Activated naive CD4-positive, alpha-beta T cell treated with anti-CD3 and anti-CD28 coated beads, Interleukin-2, amount 50 U/mL, for 24 hours (primary cell): ENCODE data around the gene DSC1.
"Not testable (repeated sequence)": the region's sequence is repeated elsewhere in the genome, so short reads cannot be mapped to it uniquely, and the experiment has no call there.

Source experiments
- H3K27ac Mint-ChIP-seq: one replicate; pipeline ENCODE4 v1.8.0; 2021; ENCODE audit warnings: mild to moderate bottlenecking, mixed read lengths
- H3K27me3 Mint-ChIP-seq: one replicate; pipeline ENCODE4 v1.8.0; 2021; ENCODE audit warnings: mixed read lengths
- H3K36me3 Mint-ChIP-seq: one replicate; pipeline ENCODE4 v1.8.0; 2021; ENCODE audit warnings: mixed read lengths
- H3K4me1 Mint-ChIP-seq: one replicate; pipeline ENCODE4 v1.8.0; 2021; ENCODE audit warnings: mixed read lengths
- H3K4me3 Mint-ChIP-seq: one replicate; pipeline ENCODE4 v1.8.0; 2021; ENCODE audit warnings: mild to moderate bottlenecking, mixed read lengths
- H3K9me3 Mint-ChIP-seq: one replicate; pipeline ENCODE4 v1.8.0; 2021; ENCODE audit warnings: mixed read lengths

DSC1 gene

GRCh38 chr18:31146809-31147208 is 15.8 kb downstream of the DSC1 start:
- Mint-ChIP-seq H3K9me3 (peaks cover 5% of the 10 kb centered on the region), H3K36me3 (peaks cover 5% of the 10 kb centered on the region), H3K27ac (no peak overlapping the region), H3K4me1 (no peaks in the 10 kb centered on the region), H3K27me3 (no peaks in the 10 kb centered on the region), H3K4me3 (no peak overlapping the region)

GRCh38 chr18:31143025-31143424 is 19.6 kb downstream of the DSC1 start:
- no peak overlapping the region for H3K27ac Mint-ChIP-seq
- peaks cover 5% of the 10 kb centered on the region for H3K9me3 Mint-ChIP-seq
- no peaks in the 10 kb centered on the region for H3K27me3 Mint-ChIP-seq
- H3K36me3 Mint-ChIP-seq, result peaks cover 6% of the 10 kb centered on the region
- H3K4me1 Mint-ChIP-seq, result no peaks in the 10 kb centered on the region
- H3K4me3 Mint-ChIP-seq, result no peak overlapping the region

DNA sequence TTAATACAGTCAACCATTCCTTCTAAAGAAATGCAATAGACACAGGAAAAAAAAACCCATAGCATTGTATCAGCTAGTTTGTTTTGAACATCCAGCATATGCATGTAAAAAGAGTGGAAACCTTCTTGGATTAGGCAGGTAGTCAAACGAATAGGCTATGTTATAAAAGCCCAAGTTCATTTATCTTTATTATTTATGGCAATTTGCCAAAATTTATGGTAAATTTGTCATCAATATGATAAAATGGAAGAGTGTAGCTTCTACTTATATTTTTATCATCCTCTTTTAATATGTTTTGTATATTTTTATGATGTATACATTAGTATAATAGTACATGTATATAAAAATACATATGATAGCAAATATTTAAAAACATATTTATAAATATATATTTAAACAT is 23.9 kb downstream of the DSC1 start:
- Mint-ChIP-seq H3K4me3 (no peak overlapping the region), H3K27ac (no peak overlapping the region), H3K27me3 (no peaks in the 10 kb centered on the region), H3K36me3 (peaks cover 1% of the 10 kb centered on the region), H3K4me1 (no peaks in the 10 kb centered on the region), H3K9me3 (no peaks in the 10 kb centered on the region)

DNA sequence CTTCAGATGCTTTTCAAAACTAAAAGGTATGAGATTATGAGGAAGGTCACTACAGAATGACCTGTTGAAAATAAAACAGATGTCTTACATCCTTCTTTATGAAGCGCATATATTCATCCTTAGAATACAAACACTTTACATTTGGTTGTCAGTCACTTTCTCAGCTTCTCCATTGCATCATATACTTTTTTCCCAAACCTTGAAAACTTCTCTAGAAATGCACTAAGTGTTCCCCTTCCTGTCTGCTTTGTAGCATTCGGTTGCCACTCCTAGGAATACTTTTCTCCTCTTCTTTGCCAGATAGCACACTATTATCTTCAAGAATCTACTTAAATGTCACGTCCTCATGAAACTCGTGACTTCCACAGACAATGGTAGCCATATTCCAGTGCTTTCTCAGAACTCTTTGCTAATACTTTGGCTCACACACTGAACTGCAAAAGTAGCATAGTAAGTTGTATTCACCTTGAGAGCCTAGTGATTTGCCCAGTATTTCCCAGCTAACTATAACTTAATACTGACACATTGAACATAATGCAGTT is 27.6 kb downstream of the DSC1 start:
- no peaks in the 10 kb centered on the region for H3K9me3 Mint-ChIP-seq
- no peaks in the 10 kb centered on the region for H3K27me3 Mint-ChIP-seq
- H3K27ac Mint-ChIP-seq, result no peak overlapping the region
- H3K4me1 Mint-ChIP-seq, result no peaks in the 10 kb centered on the region
- H3K36me3 Mint-ChIP-seq, result no peaks in the 10 kb centered on the region
- no peak overlapping the region for H3K4me3 Mint-ChIP-seq

GRCh38 chr18:31129398-31130115 is 33.1 kb downstream of the DSC1 start:
- Mint-ChIP-seq H3K36me3 (no peaks in the 10 kb centered on the region), H3K4me1 (peaks cover 3% of the 10 kb centered on the region), H3K27ac (no peak overlapping the region), H3K27me3 (no peaks in the 10 kb centered on the region), H3K9me3 (no peaks in the 10 kb centered on the region), H3K4me3 (no peak overlapping the region)

- Mint-ChIP-seq H3K4me1 (peaks cover 3% of the 10 kb centered on the region), H3K4me3 (no peak overlapping the region), H3K27me3 (no peaks in the 10 kb centered on the region), H3K9me3 (no peaks in the 10 kb centered on the region), H3K36me3 (no peaks in the 10 kb centered on the region), H3K27ac (no peak overlapping the region)
Measured at GRCh38 chr18:31125878-31126277, 36.8 kb downstream of the DSC1 start.

DNA sequence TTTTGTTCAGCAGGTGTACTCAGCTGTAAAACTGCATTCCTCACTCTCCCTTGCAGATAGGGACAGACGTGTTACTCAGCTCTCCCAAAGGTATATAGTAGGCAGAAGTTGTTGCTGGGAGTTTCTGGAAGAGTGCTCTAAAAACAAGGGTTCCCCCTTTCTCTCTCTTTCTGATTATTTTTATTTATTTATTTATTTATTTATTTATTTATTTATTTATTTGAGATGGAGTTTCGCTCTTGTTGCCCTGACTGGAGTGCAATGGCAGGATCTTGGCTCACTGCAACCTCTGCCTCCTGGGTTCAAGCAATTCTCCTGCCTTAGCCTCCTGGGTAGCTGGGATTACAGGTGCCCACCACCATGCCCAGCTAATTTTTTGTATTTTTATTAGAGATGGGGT is 39.5 kb downstream of the DSC1 start:
- H3K36me3 Mint-ChIP-seq, H3K4me1 Mint-ChIP-seq, H3K9me3 Mint-ChIP-seq, H3K27ac Mint-ChIP-seq, H3K27me3 Mint-ChIP-seq, H3K4me3 Mint-ChIP-seq: not testable (repeated sequence)

DNA sequence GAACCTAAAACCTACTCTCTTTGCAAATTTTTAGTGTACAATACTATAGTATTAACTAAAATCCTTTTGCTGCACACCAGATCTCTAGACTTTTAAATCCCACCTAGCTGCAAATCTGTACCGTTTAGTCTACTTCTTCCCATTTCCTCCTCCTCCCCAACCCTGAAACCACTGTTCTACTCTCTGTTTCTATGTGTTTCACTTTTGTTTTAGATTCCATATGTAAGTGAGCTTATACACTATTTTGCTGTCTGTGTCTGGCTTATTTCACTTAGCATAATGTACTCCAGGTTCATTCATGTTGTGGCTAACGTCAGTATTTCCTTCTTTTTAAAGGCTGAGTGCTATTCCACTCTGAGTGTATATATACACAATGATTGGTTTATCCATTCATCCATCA is 42.1 kb downstream of the DSC1 start:
- H3K4me3 Mint-ChIP-seq, result no peak overlapping the region
- H3K9me3 Mint-ChIP-seq, result peaks cover 4% of the 10 kb centered on the region
- no peaks in the 10 kb centered on the region for H3K36me3 Mint-ChIP-seq
- no peak overlapping the region for H3K27ac Mint-ChIP-seq
- H3K4me1 Mint-ChIP-seq, result no peaks in the 10 kb centered on the region
- no peaks in the 10 kb centered on the region for H3K27me3 Mint-ChIP-seq

- Mint-ChIP-seq H3K36me3 (no peaks in the 10 kb centered on the region), H3K4me3 (no peak overlapping the region), H3K27me3 (no peaks in the 10 kb centered on the region), H3K27ac (no peak overlapping the region), H3K4me1 (no peaks in the 10 kb centered on the region), H3K9me3 (peaks cover 4% of the 10 kb centered on the region)
Measured at GRCh38 chr18:31116853-31117595, 45.6 kb downstream of the DSC1 start.

DNA sequence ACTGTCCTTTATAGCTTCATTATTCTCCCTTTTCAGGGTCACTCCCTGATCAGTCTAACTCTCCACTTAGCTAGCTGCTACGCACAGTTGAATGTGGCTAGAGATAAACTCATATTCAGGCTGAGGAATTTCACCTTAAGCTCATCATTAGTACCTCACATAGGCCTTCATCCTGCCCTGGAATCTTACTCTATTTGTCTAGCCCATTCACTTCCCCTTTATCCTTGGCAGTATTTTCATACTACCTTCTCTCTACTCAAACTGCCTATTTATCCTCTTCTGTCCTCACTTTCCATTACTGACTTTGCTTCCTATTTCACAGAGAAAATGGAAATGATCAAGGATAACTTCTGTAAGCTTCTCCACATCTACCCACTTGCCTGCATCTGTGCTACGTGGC is 49.9 kb downstream of the DSC1 start:
- H3K27me3 Mint-ChIP-seq, result no peaks in the 10 kb centered on the region
- H3K4me1 Mint-ChIP-seq, result no peaks in the 10 kb centered on the region
- no peak overlapping the region for H3K4me3 Mint-ChIP-seq
- H3K27ac Mint-ChIP-seq, result no peak overlapping the region
- H3K9me3 Mint-ChIP-seq, result no peaks in the 10 kb centered on the region
- H3K36me3 Mint-ChIP-seq, result no peaks in the 10 kb centered on the region

DNA sequence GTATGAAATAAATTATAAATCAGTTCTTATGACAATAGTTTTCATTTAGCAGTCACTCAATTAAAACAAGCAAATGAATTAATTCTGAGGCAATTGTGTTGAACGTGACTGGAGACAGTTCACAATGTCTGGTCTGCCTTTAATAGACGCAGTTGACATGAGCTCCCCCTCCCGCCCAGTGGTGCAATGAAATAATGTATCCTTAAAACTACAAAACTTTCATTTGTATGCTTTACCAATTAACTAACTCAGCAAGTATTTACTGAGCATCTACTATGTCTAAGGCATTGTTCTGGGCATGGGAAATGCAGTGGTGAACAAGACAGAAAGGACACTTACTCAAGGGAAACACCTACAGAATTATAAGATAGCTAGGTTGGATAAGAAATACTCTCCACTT is 56.9 kb downstream of the DSC1 start:
- peaks cover 3% of the 10 kb centered on the region for H3K36me3 Mint-ChIP-seq
- H3K27ac Mint-ChIP-seq, result no peak overlapping the region
- peaks cover 4% of the 10 kb centered on the region for H3K9me3 Mint-ChIP-seq
- no peak overlapping the region for H3K4me3 Mint-ChIP-seq
- H3K4me1 Mint-ChIP-seq, result no peaks in the 10 kb centered on the region
- H3K27me3 Mint-ChIP-seq, result peaks cover 14% of the 10 kb centered on the region

DNA sequence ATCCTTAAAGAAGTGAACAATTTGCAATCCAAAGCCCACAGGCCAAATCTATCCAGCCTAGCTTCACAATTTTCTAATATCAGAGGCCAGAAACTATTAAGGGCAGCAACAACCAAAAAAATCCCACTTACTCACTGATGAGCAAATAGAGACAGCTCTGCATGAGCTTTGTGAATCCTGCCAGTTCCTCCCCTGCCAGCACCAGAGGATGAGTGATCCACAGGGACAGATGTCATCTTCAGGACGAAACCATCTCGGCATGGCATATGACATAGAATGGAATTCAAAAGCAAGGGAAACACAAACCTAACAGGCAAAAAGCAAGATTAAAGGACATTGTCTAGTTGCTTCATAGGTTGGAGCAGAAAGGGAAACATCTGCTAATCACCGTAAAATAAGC is 58.2 kb downstream of the DSC1 start:
- peaks cover 3% of the 10 kb centered on the region for H3K36me3 Mint-ChIP-seq

DNA sequence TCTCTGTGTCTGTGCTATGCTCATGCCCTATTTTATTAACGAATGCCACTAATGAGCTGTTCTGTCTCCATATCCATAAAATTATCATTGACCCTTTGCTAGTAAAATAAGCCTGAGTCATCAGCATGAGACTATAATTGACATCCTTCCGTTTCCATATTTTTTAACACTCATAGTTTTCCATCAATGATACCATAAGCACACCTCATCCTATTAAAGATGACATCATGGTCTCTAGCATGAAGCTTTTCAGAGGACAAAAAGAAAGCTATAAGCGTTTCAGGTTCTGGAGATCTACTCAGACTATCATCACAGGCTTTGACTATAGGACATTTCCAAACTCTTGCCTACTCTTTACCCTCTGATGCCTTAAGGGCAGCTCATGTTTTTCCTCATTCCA is 59.2 kb downstream of the DSC1 start:
- Mint-ChIP-seq H3K4me1 (no peaks in the 10 kb centered on the region), H3K27ac (no peak overlapping the region), H3K27me3 (peaks cover 27% of the 10 kb centered on the region), H3K36me3 (peaks cover 3% of the 10 kb centered on the region), H3K9me3 (peaks cover 4% of the 10 kb centered on the region), H3K4me3 (peak overlapping the region; percentile 2)

More for the DNA sequence above, 58.2 kb downstream of the DSC1 start:
- Mint-ChIP-seq H3K27me3 (peaks cover 20% of the 10 kb centered on the region), H3K4me1 (no peaks in the 10 kb centered on the region), H3K9me3 (peaks cover 4% of the 10 kb centered on the region), H3K27ac (no peak overlapping the region), H3K4me3 (no peak overlapping the region)

DNA sequence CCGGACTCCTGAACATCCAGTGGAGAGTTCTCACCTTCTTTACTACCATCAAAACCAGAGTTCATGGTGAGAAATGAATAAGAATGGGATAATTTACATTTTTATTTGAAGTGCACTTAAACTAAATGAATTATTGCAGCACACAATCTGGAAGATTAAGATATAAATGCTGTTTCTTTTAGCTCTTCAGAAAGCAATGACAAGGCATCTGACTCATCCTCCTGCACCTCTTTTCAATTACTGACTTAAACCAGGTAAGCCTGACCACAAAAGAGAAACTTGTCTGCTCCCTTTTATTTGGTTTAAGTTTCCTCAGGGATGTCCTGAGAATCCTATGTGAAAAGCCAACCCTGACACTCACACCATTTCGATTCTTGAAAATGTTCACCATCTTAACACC is 59.7 kb downstream of the DSC1 start:
- Mint-ChIP-seq H3K4me3 (no peak overlapping the region), H3K9me3 (peaks cover 4% of the 10 kb centered on the region), H3K36me3 (peaks cover 3% of the 10 kb centered on the region), H3K27ac (no peak overlapping the region), H3K4me1 (no peaks in the 10 kb centered on the region), H3K27me3 (peaks cover 27% of the 10 kb centered on the region)

GRCh38 chr18:31102025-31102684 is 60.5 kb downstream of the DSC1 start, which contains the start of gene DSC2:
DSC2 (minus strand) TSS chr18:31102421; CDS start chr18:31101971, 450 bp downstream.
- peaks cover 4% of the 10 kb centered on the region for H3K9me3 Mint-ChIP-seq
- no peaks in the 10 kb centered on the region for H3K4me1 Mint-ChIP-seq
- H3K36me3 Mint-ChIP-seq, result peaks cover 3% of the 10 kb centered on the region
- no peak within 1 kb of the TSS for H3K27ac Mint-ChIP-seq
- peak within 1 kb of the TSS; percentile 19 for H3K4me3 Mint-ChIP-seq
- H3K27me3 Mint-ChIP-seq, result peaks cover 27% of the 10 kb centered on the region
